ENCODE results near the gene CACFD1.

GRCh38 chr9:133506653-133507038, 46.9 kb downstream of the CACFD1 start:
- TF ChIP-seq, protein P1, sequence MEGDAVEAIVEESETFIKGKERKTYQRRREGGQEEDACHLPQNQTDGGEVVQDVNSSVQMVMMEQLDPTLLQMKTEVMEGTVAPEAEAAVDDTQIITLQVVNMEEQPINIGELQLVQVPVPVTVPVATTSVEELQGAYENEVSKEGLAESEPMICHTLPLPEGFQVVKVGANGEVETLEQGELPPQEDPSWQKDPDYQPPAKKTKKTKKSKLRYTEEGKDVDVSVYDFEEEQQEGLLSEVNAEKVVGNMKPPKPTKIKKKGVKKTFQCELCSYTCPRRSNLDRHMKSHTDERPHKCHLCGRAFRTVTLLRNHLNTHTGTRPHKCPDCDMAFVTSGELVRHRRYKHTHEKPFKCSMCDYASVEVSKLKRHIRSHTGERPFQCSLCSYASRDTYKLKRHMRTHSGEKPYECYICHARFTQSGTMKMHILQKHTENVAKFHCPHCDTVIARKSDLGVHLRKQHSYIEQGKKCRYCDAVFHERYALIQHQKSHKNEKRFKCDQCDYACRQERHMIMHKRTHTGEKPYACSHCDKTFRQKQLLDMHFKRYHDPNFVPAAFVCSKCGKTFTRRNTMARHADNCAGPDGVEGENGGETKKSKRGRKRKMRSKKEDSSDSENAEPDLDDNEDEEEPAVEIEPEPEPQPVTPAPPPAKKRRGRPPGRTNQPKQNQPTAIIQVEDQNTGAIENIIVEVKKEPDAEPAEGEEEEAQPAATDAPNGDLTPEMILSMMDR (conservative IDR thresholded peaks at IDR 0.05; ENCODE audit: low read depth, low read length): no peak
- TF ChIP-seq EZH2 (IDR thresholded peaks at IDR 0.05; ENCODE audit: low read length, unreplicated experiment): no peak
